GM12878 (cell line): ENCODE results near the gene TPPP. TPM values are rescaled to one million over a fixed set of nuclear protein-coding genes. Genes with fewer than 3 reads are reported as not detected.

Experiments
- ATAC-seq: fragments of 200-7000 bp; cut with Tn5 transposase; 3 replicates; pipeline ENCODE4 v1.9.1; 2020; ENCODE audit warnings: mild to moderate bottlenecking, moderate library complexity
- BruUV-seq: library from RNA; stranded (reverse); fragments of 400-500 nt; replicated peaks from 2 replicates; lab custom pipeline; 2021; lab: Mats Ljungman, UMichigan
- CTCF ChIA-PET: fragments of 300-600 bp; sonication (Branson Sonifier 250); formaldehyde crosslinking; extraction: SDS; loops from one replicate; lab custom pipeline; 2021; ENCODE audit warnings: inconsistent platforms; lab: Yijun Ruan, JAX
- POLR2A ChIA-PET: fragments of 350-600 bp; formaldehyde crosslinking; extraction: SDS; loops from one replicate; lab custom pipeline; 2021; ENCODE audit warnings: inconsistent platforms; lab: Charles Lee
- RAD21 ChIA-PET: fragments of 300-600 bp; sonication (Branson Sonifier 250); formaldehyde crosslinking; loops from one replicate; lab custom pipeline; 2023; ENCODE audit warnings: antibody characterized with exemption; ENCODE audit not compliant: unreplicated experiment; lab: Charles Lee
- SMC1A ChIA-PET: fragments of 300-600 bp; sonication (Branson Sonifier 250); formaldehyde crosslinking; loops from one replicate; lab custom pipeline; 2023; ENCODE audit not compliant: unreplicated experiment, uncharacterized antibody; lab: Charles Lee
- DNase-seq: peaks from one replicate; pipeline ENCODE4 v3.0.0-alpha.2; 2011; ENCODE audit warnings: low read depth, low spot score
- FAIRE-seq: peaks from 3 replicates; lab custom pipeline; 2011; peaks lifted over from hg19 to GRCh38; lab: Jason Lieb, UNC
- H2AFZ ChIP-seq: 2 replicates; pipeline ENCODE4 v1.6.0; 2011; ENCODE audit warnings: low read depth, low read length, control low read depth; ENCODE audit not compliant: control insufficient read depth
- H3K27ac ChIP-seq: 2 replicates; pipeline ENCODE4 v1.5.1; 2011; ENCODE audit warnings: control low read depth; ENCODE audit not compliant: control insufficient read depth, insufficient read depth
- H3K27me3 ChIP-seq, 2 experiments: replicated peaks in 1 of 2; 2 replicates each; pipeline versions ENCODE4 v1.6.0 to v1.6.1; 2011; ENCODE audit warnings: low read length in 1 of 2; ENCODE audit not compliant: control insufficient read depth in 2 of 2, insufficient read depth in 2 of 2
- H3K36me3 ChIP-seq, 2 experiments: 2 replicates each; pipeline ENCODE4 v1.5.1; 2011; ENCODE audit warnings: low read length in 1 of 2; ENCODE audit not compliant: control insufficient read depth in 2 of 2, insufficient read depth in 2 of 2
- H3K4me1 ChIP-seq: 2 replicates; pipeline ENCODE4 v1.6.1; 2011; ENCODE audit warnings: mild to moderate bottlenecking, low read length, moderate library complexity, mixed read lengths; ENCODE audit not compliant: control insufficient read depth, insufficient read depth
- H3K4me2 ChIP-seq: 2 replicates; pipeline ENCODE4 v1.6.0; 2011; ENCODE audit warnings: control low read depth; ENCODE audit not compliant: control insufficient read depth, insufficient read depth
- H3K4me3 ChIP-seq: fragments of 200-600 bp; sonication (generic); 2 replicates; pipeline ENCODE4 v1.5.1; 2016
- H3K79me2 ChIP-seq: 2 replicates; pipeline ENCODE4 v1.6.0; 2011; ENCODE audit warnings: low read length; ENCODE audit not compliant: control insufficient read depth, insufficient read depth
- H3K9ac ChIP-seq: 2 replicates; pipeline ENCODE4 v1.8.0; 2011; ENCODE audit warnings: low read length, control low read depth, mixed read lengths; ENCODE audit not compliant: control insufficient read depth, insufficient read depth
- H3K9me3 ChIP-seq: replicated peaks from 3 replicates; pipeline ENCODE4 v1.5.1; 2011; ENCODE audit warnings: mild to moderate bottlenecking, low read length; ENCODE audit not compliant: control insufficient read depth, insufficient read depth
- H4K20me1 ChIP-seq: 2 replicates; pipeline ENCODE4 v1.6.0; 2011; ENCODE audit not compliant: control insufficient read depth, insufficient read depth
- BCL11A ChIP-seq: IDR thresholded peaks from 2 replicates; pipeline ENCODE4 v1.6.1; 2011; ENCODE audit warnings: low read depth, low read length
- BCL3 ChIP-seq: IDR thresholded peaks from 2 replicates; pipeline ENCODE4 v1.6.1; 2011; ENCODE audit warnings: borderline replicate concordance, low read depth, mild to moderate bottlenecking, moderate library complexity, low read length; ENCODE audit not compliant: insufficient read depth, poor library complexity, severe bottlenecking
- SMARCA5 ChIP-seq: fragments of 450-650 bp; IDR thresholded peaks from 2 replicates; pipeline ENCODE4 v1.6.1; 2017; ENCODE audit warnings: mild to moderate bottlenecking
- TCF3 ChIP-seq: IDR thresholded peaks from 2 replicates; pipeline ENCODE4 v1.6.1; 2012; ENCODE audit warnings: low read depth, mild to moderate bottlenecking, low read length, borderline replicate concordance; ENCODE audit not compliant: insufficient read depth
- WGBS: methylation state at CpG from one replicate; pipeline ENCODE4 v1.1.6; 2016; ENCODE audit warnings: low lambda C conversion rate; ENCODE audit not compliant: insufficient replicate concordance, insufficient coverage; ENCODE audit errors: missing lambda C conversion rate; 5-methylcytosine and 5-hydroxymethylcytosine counted together
- in situ Hi-C: fragments of 300-500 bp; cut with MboI; formaldehyde crosslinking; loops from 9 replicates; pipeline ENCODE4 v1.14.3; 2018; ENCODE audit warnings: mixed read lengths
- intact Hi-C: fragments of 100-400 bp; cut with micrococcal nuclease; formaldehyde crosslinking; loops from one replicate; pipeline ENCODE4 v1.14.2; 2022; ENCODE audit not compliant: unreplicated experiment
- polyA plus RNA-seq, 11 experiments: library from polyadenylated mRNA; depleted of rRNA in 4 of 11; unstranded in 6 of 11; stranded (reverse) in 5 of 11; fragments of >200 nt; fragmentation: Nextera tagmentation in 4 of 11; fragmentation: Illumina TruSeq in 1 of 11; extraction: Ambion mirVana in 4 of 11; extraction: Trizol in 1 of 11; gene quantifications; 1 replicate in 1 of 11; 2 replicates in 10 of 11; pipeline versions ENCODE4 v1.2.1 to v1.2.3, GENCODE V29; 2011 to 2016; ENCODE audit warnings: inconsistent platforms in 2 of 11, missing spikeins in 2 of 11, low read depth in 1 of 11
- total RNA-seq, 4 experiments: library from RNA; depleted of rRNA in 3 of 4; stranded (reverse); fragments of >200 nt in 3 of 4; fragmentation: Illumina TruSeq in 1 of 4; extraction: Trizol in 1 of 4; gene quantifications; 2 replicates each; pipeline versions ENCODE4 v1.2.1 to v1.2.3, GENCODE V29; 2013 to 2021

TPPP gene
- total and polyA plus RNA-seq, 10 of the 15 experiments (the other 5 are each of a cell fraction or from before 2014, with no cell fraction given): under 0.01 to 0.24 (median 0.04) TPM; not detected in 4

- H3K9ac ChIP-seq: no peak overlapping the region
- RAD21 ChIA-PET: no interaction called here
- H3K9me3 ChIP-seq: no peaks in the 10 kb centered on the region; the same call in 2 of the 3 replicates
- H2AFZ ChIP-seq: no peak overlapping the region
- CTCF ChIA-PET: no interaction called here
- 95% methylated on average over 30 of the region's 56 CpGs for WGBS
- intact Hi-C loops (no loop called here), in situ Hi-C loops (no loop called here)
- DNase-seq (no peak), ATAC-seq (no peak), FAIRE-seq (no peak)
- SMC1A ChIA-PET: no interaction called here
- H3K79me2 ChIP-seq: no peaks in the 10 kb centered on the region
- no peak for TF ChIP-seq BCL11A
- TF ChIP-seq BCL3: peak; percentile 51
- H3K27ac ChIP-seq: no peak overlapping the region
- POLR2A ChIA-PET: no interaction called here
- no peaks in the 10 kb centered on the region for H3K27me3 ChIP-seq
- no peak overlapping the region for H3K4me3 ChIP-seq
- H3K36me3 ChIP-seq: peaks cover 11 to 20% of the 10 kb centered on the region in 2 experiments; a peak in 3 of 4 replicates
- no peaks in the 10 kb centered on the region for H3K4me1 ChIP-seq
- no TSS peak for BruUV-seq
- H4K20me1 ChIP-seq: no peaks in the 10 kb centered on the region
- H3K4me2 ChIP-seq: no peak overlapping the region
These were observed 30.3 kb downstream of the TPPP start for GRCh38 chr5:662751-663435.

- POLR2A ChIA-PET: no interaction called here
- TF ChIP-seq SMARCA5 (no peak), TCF3 (no peak)
- H3K9ac ChIP-seq: no peak overlapping the region
- FAIRE-seq (no peak), DNase-seq (no peak), ATAC-seq (no peak)
- H3K9me3 ChIP-seq: no peaks in the 10 kb centered on the region; the same call in 2 of the 3 replicates
- H3K27ac ChIP-seq: no peak overlapping the region
- H3K4me2 ChIP-seq: no peak overlapping the region
- CTCF ChIA-PET: no interaction called here
- H3K79me2 ChIP-seq: no peaks in the 10 kb centered on the region
- no peaks in the 10 kb centered on the region for H3K4me1 ChIP-seq
- SMC1A ChIA-PET: no interaction called here
- no TSS peak for BruUV-seq
- 96% methylated on average over 53 of the region's 53 CpGs for WGBS
- in situ Hi-C loops (no loop called here), intact Hi-C loops (no loop called here)
- no peak overlapping the region for H3K4me3 ChIP-seq
- RAD21 ChIA-PET: no interaction called here
- no peaks in the 10 kb centered on the region for H4K20me1 ChIP-seq
- no peaks in the 10 kb centered on the region for H3K27me3 ChIP-seq
- H3K36me3 ChIP-seq: peaks cover 11 to 20% of the 10 kb centered on the region in 2 experiments; a peak in 3 of 4 replicates
- H2AFZ ChIP-seq: no peak overlapping the region
These were observed 31.0 kb downstream of the TPPP start for GRCh38 chr5:661891-662750.
